Activated CD4-positive, alpha-beta T cell treated with anti-CD3 and anti-CD28 coated beads, Interleukin-10, Interleukin-2, amounts not matched to agents 100 ng/mL and 50 ng/mL, durations not matched to agents 16 hours and 8 hours (primary cell): Measurements from ENCODE around the gene DGKD.

Experiments
- DNase-seq: peaks from one replicate; pipeline ENCODE4 v3.0.0-alpha.2; 2020

DGKD gene

GRCh38 chr2:233414273-233414654 is 60.0 kb downstream of the DGKD start:
- DNase-seq: no peak

GRCh38 chr2:233414777-233415570 is 60.7 kb downstream of the DGKD start:
- DNase-seq: peak; percentile 84

GRCh38 chr2:233416199-233416598 is 61.9 kb downstream of the DGKD start:
- DNase-seq: no peak

- no peak for DNase-seq
These were observed 62.4 kb downstream of the DGKD start for GRCh38 chr2:233416706-233417105.

GRCh38 chr2:233417282-233417681 is 63.0 kb downstream of the DGKD start:
- DNase-seq: no peak

- DNase-seq: no peak
These were observed 63.9 kb downstream of the DGKD start for GRCh38 chr2:233418052-233418760.

GRCh38 chr2:233418761-233419546 is 64.7 kb downstream of the DGKD start:
- DNase-seq: peak; percentile 50

GRCh38 chr2:233419602-233420391 is 65.5 kb downstream of the DGKD start:
- peak; percentile 74 for DNase-seq

- DNase-seq: no peak
These were observed 67.0 kb downstream of the DGKD start for GRCh38 chr2:233421091-233421816.

- DNase-seq: peak; percentile 81
These were observed 67.9 kb downstream of the DGKD start for GRCh38 chr2:233422050-233422639.

- no peak for DNase-seq
These were observed 68.6 kb downstream of the DGKD start for GRCh38 chr2:233422649-233423551.

GRCh38 chr2:233423552-233423860 is 69.2 kb downstream of the DGKD start:
- no peak for DNase-seq

- no peak for DNase-seq
These were observed 70.1 kb downstream of the DGKD start for GRCh38 chr2:233424154-233424951.

GRCh38 chr2:233426619-233427342 is 72.5 kb downstream of the DGKD start:
- DNase-seq: peak; percentile 77

- DNase-seq: no peak
These were observed 73.7 kb downstream of the DGKD start for GRCh38 chr2:233428008-233428407.

- no peak for DNase-seq
These were observed 74.1 kb downstream of the DGKD start for GRCh38 chr2:233428438-233428837.

GRCh38 chr2:233429175-233429897 is 75.0 kb downstream of the DGKD start:
- DNase-seq: no peak

GRCh38 chr2:233430081-233430480 is 75.8 kb downstream of the DGKD start:
- no peak for DNase-seq
